Esophagus muscularis mucosa (tissue), 4 donors: ENCODE measurements around the gene SDS.

Source experiments
- EP300 ChIP-seq: sonication (generic); formaldehyde crosslinking; IDR thresholded peaks from one replicate; pipeline ENCODE4 v1.6.1; 2017; ENCODE audit warnings: antibody characterized with exemption
- POLR2A ChIP-seq: fragments of 450-650 bp; IDR thresholded peaks from one replicate; pipeline ENCODE4 v1.6.1; 2017; ENCODE audit warnings: antibody characterized with exemption, moderate library complexity, mild to moderate bottlenecking, low read depth
- POLR2AphosphoS5 ChIP-seq, 2 donors: sonication (generic); formaldehyde crosslinking; IDR thresholded peaks; one replicate each; pipeline ENCODE4 v1.6.1; 2017; ENCODE audit warnings: antibody characterized with exemption in 2 of 2
- TF ChIP-seq, protein P1 (sequence below), 3 experiments: fragments of 200-600 bp in 2 of 3; fragments of 450-650 bp in 1 of 3; sonication (generic) in 2 of 3; IDR thresholded peaks; one replicate each; pipeline ENCODE4 v1.5.1; 2017 to 2019; ENCODE audit warnings: antibody characterized with exemption in 3 of 3, mild to moderate bottlenecking in 2 of 3, moderate library complexity in 1 of 3

DNA sequence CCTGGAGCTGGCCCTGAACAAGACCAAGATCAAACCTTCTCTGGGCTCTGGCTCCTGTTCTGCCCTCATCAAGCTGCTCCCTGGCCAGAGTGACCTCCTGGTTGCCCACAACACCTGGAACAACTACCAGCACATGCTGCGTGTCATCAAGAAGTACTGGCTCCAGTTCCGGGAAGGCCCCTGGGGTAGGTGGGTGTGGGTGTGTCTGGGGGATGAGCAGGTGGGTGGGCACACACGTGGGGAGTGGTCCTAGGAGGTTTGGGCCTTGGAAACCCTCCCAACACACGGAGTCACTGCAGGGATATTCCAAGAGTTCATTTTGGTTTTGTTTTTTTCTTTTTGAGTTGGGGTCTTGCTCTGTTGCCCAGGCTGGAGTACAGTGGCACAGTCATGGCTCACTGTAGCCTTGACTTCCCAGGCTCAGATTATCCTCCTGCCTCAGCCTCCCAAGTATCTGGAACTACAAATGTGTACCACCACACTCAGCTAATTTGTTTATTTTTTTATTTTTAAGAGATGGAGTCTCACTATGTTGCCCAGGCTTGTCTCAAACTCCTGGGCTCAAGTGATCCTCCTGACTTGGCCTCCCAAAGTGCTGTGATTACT, 28.8 kb downstream of the SDS start:
- TF ChIP-seq, protein P1, sequence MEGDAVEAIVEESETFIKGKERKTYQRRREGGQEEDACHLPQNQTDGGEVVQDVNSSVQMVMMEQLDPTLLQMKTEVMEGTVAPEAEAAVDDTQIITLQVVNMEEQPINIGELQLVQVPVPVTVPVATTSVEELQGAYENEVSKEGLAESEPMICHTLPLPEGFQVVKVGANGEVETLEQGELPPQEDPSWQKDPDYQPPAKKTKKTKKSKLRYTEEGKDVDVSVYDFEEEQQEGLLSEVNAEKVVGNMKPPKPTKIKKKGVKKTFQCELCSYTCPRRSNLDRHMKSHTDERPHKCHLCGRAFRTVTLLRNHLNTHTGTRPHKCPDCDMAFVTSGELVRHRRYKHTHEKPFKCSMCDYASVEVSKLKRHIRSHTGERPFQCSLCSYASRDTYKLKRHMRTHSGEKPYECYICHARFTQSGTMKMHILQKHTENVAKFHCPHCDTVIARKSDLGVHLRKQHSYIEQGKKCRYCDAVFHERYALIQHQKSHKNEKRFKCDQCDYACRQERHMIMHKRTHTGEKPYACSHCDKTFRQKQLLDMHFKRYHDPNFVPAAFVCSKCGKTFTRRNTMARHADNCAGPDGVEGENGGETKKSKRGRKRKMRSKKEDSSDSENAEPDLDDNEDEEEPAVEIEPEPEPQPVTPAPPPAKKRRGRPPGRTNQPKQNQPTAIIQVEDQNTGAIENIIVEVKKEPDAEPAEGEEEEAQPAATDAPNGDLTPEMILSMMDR (IDR thresholded peaks at IDR 0.05) = no peak
- no peak for TF ChIP-seq POLR2A
- no peak for TF ChIP-seq POLR2AphosphoS5 (IDR thresholded peaks at IDR 0.05)
- TF ChIP-seq EP300 = no peak
